HT1080 (cell line): ENCODE measurements around the gene IGSF23. TPM values are rescaled to one million over a fixed set of nuclear protein-coding genes. Genes with fewer than 3 reads are reported as not detected.
"Not testable (repeated sequence)": the region's sequence is repeated elsewhere in the genome, so short reads cannot be mapped to it uniquely, and the experiment has no call there.

Experiments used
- DNase-seq: peaks from one replicate; pipeline ENCODE4 v3.0.0-alpha.2; 2015; ENCODE audit warnings: low read depth
- total RNA-seq: library from RNA; depleted of rRNA; stranded (reverse); fragments of >200 nt; shearing (Covaris generic); gene quantifications from 2 replicates; pipeline ENCODE4 v1.2.3, GENCODE V29; 2014

The IGSF23 gene
- total RNA-seq, 1 experiment from 2014 or later = not detected

DNA sequence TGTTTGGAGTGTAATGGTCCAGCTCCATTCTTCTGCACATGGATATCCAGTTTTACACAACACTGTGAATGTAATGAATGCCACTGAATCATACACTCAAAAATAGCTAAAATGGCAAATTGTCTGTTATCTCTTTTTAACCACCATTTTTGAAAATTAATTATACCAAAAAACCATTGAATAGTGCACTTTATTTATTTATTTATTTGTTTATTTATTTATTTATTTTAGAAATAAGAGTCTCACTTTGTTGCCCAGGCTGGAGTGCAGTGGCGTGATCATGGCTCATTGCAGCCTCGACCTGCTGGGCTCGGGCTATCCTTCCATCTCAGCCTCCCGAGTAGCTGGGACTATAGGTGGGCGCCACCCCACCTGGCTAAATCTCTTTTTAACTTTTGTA lies 50.6 kb downstream of the IGSF23 start:
- DNase-seq = no peak

- DNase-seq = no peak
Observed at GRCh38 chr19:44664976-44665375, 51.6 kb downstream of the IGSF23 start.

- DNase-seq = no peak
Observed at GRCh38 chr19:44666852-44667556, 53.6 kb downstream of the IGSF23 start.

DNA sequence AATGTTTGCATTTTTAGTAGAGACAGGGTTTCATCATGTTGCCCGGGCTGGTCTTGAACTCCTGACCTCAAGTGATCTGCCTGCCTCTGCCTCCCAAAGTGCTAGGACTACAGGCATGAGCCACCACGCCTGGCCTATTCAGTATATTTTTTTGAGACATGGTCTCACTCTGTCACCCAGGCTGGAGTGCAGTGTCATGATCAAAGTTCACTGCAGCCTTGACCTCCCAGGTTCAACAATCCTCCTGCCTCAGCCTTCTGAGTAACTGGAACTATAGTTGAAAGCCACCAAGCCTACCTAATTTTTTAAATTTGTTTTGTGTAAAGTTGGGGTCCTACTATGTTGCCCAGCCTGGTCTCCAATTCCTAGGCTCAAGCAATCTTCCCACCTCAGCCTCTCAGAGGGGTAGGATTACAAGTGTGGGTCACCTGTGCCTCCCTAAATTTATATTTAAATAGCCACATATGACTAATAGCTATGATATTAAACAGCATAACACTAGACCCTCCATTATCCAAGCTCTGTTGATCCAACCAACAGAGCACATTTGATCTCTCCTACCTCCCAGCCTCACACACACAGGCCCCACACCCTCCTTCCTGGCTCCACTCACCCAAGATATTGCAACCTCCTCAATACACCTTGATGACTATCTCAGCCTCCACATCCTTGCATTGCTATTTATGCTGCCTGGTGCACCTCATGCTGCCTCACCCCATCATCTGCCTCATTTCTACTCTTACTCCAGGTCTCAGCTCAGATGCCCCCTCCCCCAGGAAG lies 55.8 kb downstream of the IGSF23 start:
- DNase-seq = no peak

GRCh38 chr19:44670027-44670426 lies 56.7 kb downstream of the IGSF23 start:
- not testable (repeated sequence) for DNase-seq

- DNase-seq = no peak
Observed at GRCh38 chr19:44671400-44671799, 58.0 kb downstream of the IGSF23 start, which contains the start of gene CEACAM19. Gene CEACAM19, plus strand, starts transcription at chr19:44671482. Its CDS starts 450 bp downstream, at chr19:44671932.

DNA sequence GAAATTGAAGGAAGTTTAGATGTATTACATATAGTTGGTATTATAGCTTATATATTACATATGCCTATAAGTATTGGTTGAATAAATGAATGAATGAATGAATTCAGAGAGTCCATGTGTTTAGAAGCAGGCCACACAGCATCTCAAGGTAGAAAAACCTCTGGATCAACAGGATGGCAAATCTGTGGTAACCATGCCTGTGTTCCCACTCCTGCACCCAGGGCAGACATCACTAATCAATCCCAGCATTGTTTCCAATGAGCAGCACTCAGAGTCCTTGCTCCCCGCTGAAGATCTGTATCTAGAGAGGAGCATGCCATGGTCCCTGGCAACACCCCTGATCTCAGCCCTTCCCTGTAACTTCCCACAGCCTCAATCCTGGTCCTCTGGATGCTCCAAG lies 58.9 kb downstream of the IGSF23 start:
- no peak for DNase-seq

DNA sequence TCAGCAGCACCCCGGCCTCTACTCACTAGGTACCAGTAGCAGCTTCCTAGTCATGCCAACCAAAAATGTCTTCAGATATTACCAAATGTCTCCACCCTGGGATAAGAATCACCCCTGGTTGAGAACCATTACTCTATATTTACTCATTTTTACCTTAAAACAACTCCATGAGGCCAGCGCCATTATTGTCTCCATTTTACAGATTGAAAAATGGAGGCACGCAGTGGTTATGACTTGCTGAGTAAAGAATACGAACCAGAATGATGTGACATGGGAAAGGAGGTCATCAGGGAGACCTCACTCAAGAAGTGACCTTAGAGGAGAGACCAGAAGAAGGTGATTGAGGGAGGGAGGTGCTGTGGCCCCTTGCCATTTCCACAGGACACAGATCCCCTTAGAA lies 60.1 kb downstream of the IGSF23 start:
- DNase-seq = no peak

DNA sequence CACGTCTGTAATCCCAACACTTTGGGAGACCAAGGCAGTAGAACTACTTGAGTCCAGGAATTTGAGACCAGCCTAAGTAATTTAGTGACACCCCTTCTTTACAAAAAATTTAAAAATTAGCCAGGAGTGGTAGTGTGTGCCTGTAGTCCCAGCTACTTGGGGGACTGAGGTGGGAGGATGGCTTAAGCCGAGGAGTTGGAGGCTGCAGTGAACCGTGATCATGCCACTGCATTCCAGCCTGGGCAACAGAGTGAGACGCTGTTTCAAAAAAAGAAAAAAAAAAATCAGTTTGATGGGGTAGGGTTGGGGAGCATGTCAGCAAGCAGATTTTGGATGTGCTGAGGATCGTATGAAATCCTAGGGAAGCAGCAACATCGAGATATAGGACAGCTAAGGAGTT lies 62.2 kb downstream of the IGSF23 start:
- DNase-seq = no peak

DNA sequence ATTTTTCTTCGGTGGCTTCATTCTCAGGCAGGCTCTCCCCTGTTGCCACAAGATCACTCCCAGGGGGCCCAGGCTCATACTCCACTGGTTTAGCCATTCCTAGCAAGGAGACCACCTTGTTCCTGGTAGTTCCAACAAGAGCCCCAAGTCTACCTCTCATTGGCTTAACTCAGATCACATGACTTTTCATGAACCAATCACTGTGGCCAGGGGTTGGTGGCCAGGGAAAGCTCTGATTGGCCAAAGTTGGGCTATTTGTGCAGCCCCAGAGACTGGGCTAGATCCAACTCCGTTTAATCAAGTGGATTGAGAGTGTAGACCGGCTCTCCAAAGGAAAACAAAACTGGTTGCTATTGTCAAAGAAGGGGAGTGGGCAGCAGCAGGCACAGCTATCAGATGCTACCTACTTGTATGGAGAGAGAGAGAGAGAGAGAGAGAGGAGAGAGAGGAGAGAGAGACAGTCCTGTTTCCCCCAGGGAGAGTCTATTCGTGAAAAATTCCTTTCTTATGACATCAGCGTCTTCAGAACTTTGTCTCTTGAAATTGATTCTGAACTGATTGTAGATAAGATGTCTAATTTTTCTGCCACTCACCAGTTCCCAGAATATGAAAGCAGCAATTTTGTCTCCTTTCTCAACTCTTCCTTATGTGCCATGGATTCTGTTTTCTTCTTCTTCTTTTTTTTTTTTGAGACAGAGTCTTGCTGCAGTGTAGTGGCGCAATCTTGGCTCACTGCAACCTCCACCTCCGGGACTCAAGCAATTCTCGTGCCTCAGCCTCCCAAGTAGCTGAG lies 63.9 kb downstream of the IGSF23 start:
- peak; percentile 73 for DNase-seq

DNA sequence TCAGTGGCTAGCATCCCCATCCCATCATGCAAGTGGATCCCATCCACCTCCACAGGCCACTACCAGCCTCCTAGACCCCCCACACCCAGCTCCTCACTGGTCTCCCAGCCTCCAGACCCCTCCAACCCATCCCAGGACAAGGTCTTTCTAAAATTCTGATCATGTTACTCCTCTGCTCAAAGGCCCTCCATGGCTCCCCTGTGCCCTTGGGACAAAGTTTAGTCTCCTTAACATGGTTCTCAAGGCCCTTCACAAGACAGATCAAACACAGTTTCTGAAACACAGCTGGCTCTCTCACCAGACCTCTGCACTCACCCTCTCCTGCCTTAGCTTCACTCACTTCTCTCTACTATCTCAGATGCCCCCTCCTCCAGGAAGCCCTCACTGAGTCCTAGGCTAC lies 67.2 kb downstream of the IGSF23 start:
- no peak for DNase-seq

DNA sequence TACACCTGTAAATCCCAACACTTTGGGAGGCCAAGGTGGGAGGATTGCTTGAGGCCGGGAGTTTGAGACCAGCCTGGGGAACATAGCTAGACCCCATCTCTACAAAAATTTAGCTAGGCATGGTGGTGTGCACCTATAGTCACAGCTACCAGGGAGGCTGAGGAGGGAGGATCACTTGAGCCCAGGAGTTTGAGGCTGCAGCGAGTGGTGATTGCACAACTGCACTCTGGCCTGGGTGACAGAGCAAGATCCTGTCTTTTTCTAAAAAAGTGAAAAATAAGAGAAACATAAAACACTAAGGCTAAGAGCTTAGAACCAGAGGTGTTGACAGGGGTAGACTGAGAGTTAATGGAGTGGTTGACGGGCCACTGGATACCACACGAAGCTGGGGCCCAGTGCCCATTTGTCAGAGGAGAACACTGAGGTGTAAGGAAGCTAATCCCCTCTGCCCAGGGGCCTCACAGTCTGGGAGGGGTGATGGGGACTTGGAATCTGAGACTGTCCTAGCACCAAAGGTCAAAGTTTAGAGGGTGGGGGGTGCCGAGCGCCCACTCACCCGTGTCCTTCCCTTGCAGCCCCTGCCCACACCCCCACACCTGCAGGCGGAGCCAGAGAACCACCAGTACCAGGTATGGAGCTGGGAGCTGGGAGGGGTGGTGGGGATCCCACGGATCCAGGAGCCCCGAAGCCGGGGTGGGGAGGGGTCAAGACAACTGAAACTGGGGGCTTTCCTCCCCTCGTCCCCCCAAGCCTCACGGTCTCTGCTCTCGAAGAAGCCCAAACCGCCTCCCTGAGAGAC lies 68.8 kb downstream of the IGSF23 start:
- DNase-seq = no peak

- no peak for DNase-seq
Observed at GRCh38 chr19:44682807-44683206, 69.4 kb downstream of the IGSF23 start.

GRCh38 chr19:44683434-44684210 lies 70.3 kb downstream of the IGSF23 start:
- DNase-seq = no peak

GRCh38 chr19:44684396-44684795 lies 71.0 kb downstream of the IGSF23 start:
- DNase-seq = not testable (repeated sequence)

DNA sequence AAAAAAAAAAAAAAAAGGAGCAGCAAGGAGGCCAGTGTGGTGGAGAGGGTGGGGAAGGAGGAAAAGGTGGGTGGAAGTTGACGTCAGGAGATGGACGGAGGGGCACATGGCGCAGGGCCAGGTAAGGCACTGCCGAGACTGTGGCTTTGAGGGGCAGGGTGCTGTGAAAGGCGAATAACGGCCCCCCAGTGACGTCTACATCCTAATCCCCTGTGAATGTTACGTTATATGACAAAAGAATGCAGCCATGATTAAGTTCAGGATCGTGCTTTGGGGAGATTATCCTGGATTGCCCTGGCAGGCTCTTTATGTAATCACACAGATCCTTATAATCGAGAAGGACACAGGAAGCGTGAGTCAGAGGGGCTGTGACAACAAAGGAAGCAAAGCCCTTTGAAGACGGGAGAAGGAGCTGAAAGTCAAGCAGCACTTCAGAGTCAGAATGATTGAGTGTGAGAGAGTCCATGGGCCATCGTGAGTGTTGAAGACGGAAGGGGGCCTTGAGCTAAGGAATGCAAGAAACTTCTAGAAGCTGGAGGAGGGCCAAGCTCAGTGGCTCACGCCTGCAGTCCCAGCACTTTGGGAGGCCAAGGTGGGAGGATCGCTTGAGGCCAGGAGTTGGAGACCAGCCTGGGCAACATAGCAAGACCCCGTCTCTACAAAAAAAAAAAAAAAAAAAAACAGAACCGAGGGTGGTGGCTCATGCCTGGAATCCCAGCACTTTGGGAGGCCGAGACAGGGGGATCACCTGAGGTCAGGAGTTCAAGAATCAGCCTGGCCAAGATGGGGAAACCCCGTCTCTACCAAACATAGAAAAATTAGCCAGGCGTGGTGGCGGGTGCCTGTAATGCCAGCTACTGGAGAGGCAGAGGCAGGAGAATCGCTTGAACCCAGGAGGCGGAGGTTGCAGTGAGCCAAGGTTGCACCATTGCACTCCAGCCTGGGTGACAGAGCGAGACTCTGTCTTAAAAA lies 71.8 kb downstream of the IGSF23 start:
- DNase-seq = peak; percentile 94

DNA sequence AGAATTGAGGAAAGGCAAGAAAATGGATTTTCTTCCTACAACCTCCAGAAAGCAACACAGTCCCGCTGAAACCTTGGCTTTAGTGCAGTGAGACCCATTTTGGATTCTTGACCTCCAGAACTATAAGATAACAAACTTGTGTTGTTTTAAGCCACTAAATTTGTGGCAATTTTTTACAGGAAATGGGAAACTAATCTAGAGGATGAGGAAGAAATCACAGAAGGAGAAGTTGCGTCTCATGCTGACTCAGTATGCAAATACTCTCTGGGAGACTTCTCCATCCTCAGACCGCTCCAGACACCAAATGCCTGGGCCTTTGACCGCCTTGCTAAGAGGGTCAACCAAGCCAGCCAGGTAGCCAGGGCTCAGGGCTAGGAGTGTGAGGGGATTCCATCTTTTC lies 72.5 kb downstream of the IGSF23 start:
- peak; percentile 68 for DNase-seq
